ENCODE data around the gene BAZ2B. TPM values are rescaled to one million over a fixed set of nuclear protein-coding genes. Genes with fewer than 3 reads are reported as not detected.

The BAZ2B gene
- total RNA-seq, 1 experiment from 2014 or later, result 54.9 TPM

GRCh38 chr2:159525012-159525411 is 91.3 kb downstream of the BAZ2B start:
- H2AFZ ChIP-seq (ENCODE audit: low read length), result no peak overlapping the region
- no peak overlapping the region for H3K14ac ChIP-seq (ENCODE audit: insufficient read depth, low read length)
- no peak overlapping the region for H3K4ac ChIP-seq (ENCODE audit: low read depth, low read length)
- no peak overlapping the region for H2BK15ac ChIP-seq (ENCODE audit: low read depth, low read length)
- H4K5ac ChIP-seq (ENCODE audit: insufficient read length, low read depth, low read length), result no peak overlapping the region
- no peaks in the 10 kb centered on the region; the same call in 1 of the 2 replicates for H3K4me1 ChIP-seq (ENCODE audit: insufficient read depth, low read length)
- Mint-ChIP-seq H3K27me3 (ENCODE audit: low read depth) (no peaks in the 10 kb centered on the region), H3K9me3 (no peaks in the 10 kb centered on the region), H3K36me3 (ENCODE audit: insufficient read depth in 1 of 3, low read depth in 3 of 3) (peaks cover 0 to 5% (median under 1%) of the 10 kb centered on the region in 3 experiments; a peak in 3 of 7 replicates), H3K4me3 (no peak overlapping the region), H3K4me1 (peaks cover 14% of the 10 kb centered on the region in 2 experiments), H3K27ac (peak overlapping the region in 1 of 3 experiments; percentile 7; a peak in 1 of 7 replicates)
- H4K20me1 ChIP-seq (ENCODE audit: control insufficient read depth, insufficient read depth, insufficient read length), result no peaks in the 10 kb centered on the region
- H3T11ph ChIP-seq (ENCODE audit: low read length), result no peak overlapping the region
- H4K91ac ChIP-seq (ENCODE audit: insufficient read length, low read depth, low read length), result no peak overlapping the region
- H3K27me3 ChIP-seq (ENCODE audit: insufficient read depth, low read length), result no peaks in the 10 kb centered on the region
- no peaks in the 10 kb centered on the region for H3K9me3 ChIP-seq (ENCODE audit: control insufficient read depth, low read depth, low read length)
- no peaks in the 10 kb centered on the region for H3K23me2 ChIP-seq (ENCODE audit: insufficient read length, low read depth, low read length, poor library complexity, severe bottlenecking)
- H2AK5ac ChIP-seq (ENCODE audit: insufficient read length, low read length), result no peak overlapping the region
- no CpG with 5 or more reads among the region's 3 CpGs for WGBS (ENCODE audit: extremely low coverage, insufficient read length, low lambda C conversion rate)
- no peak overlapping the region for H3K4me2 ChIP-seq (ENCODE audit: insufficient read depth, insufficient read length, low read length)
- H3K23ac ChIP-seq (ENCODE audit: insufficient read length, low read depth, low read length), result no peak overlapping the region
- no peak for TF ChIP-seq CTCF (conservative IDR thresholded peaks at IDR 0.05)
- H3K79me1 ChIP-seq (ENCODE audit: insufficient read depth, low read depth, low read length, poor library complexity, severe bottlenecking), result no peaks in the 10 kb centered on the region
- H3K79me2 ChIP-seq (ENCODE audit: insufficient read depth, low read length), result no peaks in the 10 kb centered on the region
- no peak overlapping the region for H2BK5ac ChIP-seq (ENCODE audit: insufficient read length, low read length)
- DNase-seq, result no peak
- no peak overlapping the region for H3K56ac ChIP-seq (ENCODE audit: insufficient read length, low read depth, low read length)
- no peak overlapping the region for H4K8ac ChIP-seq (replicated peaks; ENCODE audit: insufficient read length, low read depth, low read length)
- H3K9ac ChIP-seq (ENCODE audit: extremely low read depth, insufficient read length, low read length), result no peak overlapping the region
- no peak overlapping the region for H3K18ac ChIP-seq (ENCODE audit: insufficient read length, low read depth, low read length)
- no peak overlapping the region for H3K27ac ChIP-seq (ENCODE audit: insufficient read length, low read depth, low read length)
- H2BK20ac ChIP-seq (ENCODE audit: low read depth, low read length, poor library complexity, severe bottlenecking), result no peak overlapping the region
- no peak overlapping the region for H2BK12ac ChIP-seq (ENCODE audit: insufficient read length, low read depth, low read length)
- no peak overlapping the region for H2BK120ac ChIP-seq (ENCODE audit: low read depth, low read length, poor library complexity, severe bottlenecking)

Data from H9 (cell line).